CD4-positive, alpha-beta T cell (primary cell): Measurements from ENCODE around the gene RBMS3. TPM values are rescaled to one million over a fixed set of nuclear protein-coding genes. Genes with fewer than 3 reads are reported as not detected.

Source experiments
- ATAC-seq: fragments of 200-7000 bp; cut with Tn5 transposase; one replicate; pipeline ENCODE4 v1.10.0; 2022; ENCODE audit warnings: mild to moderate bottlenecking; ENCODE audit not compliant: poor library complexity
- CTCF ChIA-PET: fragments of 350-600 bp; sonication (Branson Sonifier 250); formaldehyde crosslinking; loops from one replicate; lab custom pipeline; 2021; ENCODE audit warnings: antibody characterized with exemption, inconsistent platforms; lab: Charles Lee
- POLR2A ChIA-PET: fragments of 350-600 bp; sonication (Branson Sonifier 250); formaldehyde crosslinking; loops from one replicate; lab custom pipeline; 2021; ENCODE audit warnings: antibody characterized with exemption, inconsistent platforms; lab: Charles Lee
- DNase-seq, 14 experiments: peaks; one replicate each; pipeline ENCODE4 v3.0.0-alpha.2; 2013 to 2020; ENCODE audit warnings: mixed read lengths in 2 of 14
- H3K27ac ChIP-seq, 2 donors: one replicate each; pipeline versions ENCODE4 v1.5.1 to v1.7.0; 2013; ENCODE audit warnings: low read length in 2 of 2, low read depth in 1 of 2, mild to moderate bottlenecking in 1 of 2
- H3K27me3 ChIP-seq, 2 experiments: 1 replicate in 1 of 2; 2 replicates in 1 of 2; pipeline versions ENCODE4 v1.6.1 to v1.7.0; 2013; ENCODE audit warnings: low read length in 2 of 2, control low read depth in 1 of 2, mild to moderate bottlenecking in 1 of 2, moderate library complexity in 1 of 2; ENCODE audit not compliant: insufficient read depth in 2 of 2, control insufficient read depth in 1 of 2
- H3K36me3 ChIP-seq: one replicate; pipeline ENCODE4 v1.6.1; 2013; ENCODE audit warnings: low read length, control low read depth; ENCODE audit not compliant: insufficient read depth
- H3K4me1 ChIP-seq: one replicate; pipeline ENCODE4 v1.6.1; 2013; ENCODE audit warnings: low read length, control low read depth; ENCODE audit not compliant: insufficient read depth
- H3K4me3 ChIP-seq: one replicate; pipeline ENCODE4 v1.5.1; 2013; ENCODE audit warnings: mild to moderate bottlenecking, low read length, moderate library complexity
- H3K9me3 ChIP-seq, 2 experiments: 1 replicate in 1 of 2; 2 replicates in 1 of 2; pipeline versions ENCODE4 v1.6.1 to v1.7.0; 2013; ENCODE audit warnings: low read length in 2 of 2, mild to moderate bottlenecking in 2 of 2, control low read depth in 1 of 2, moderate library complexity in 1 of 2; ENCODE audit not compliant: control insufficient read depth in 1 of 2, insufficient read depth in 1 of 2
- H3K27ac Mint-ChIP-seq: one replicate; pipeline ENCODE4 v1.8.0; 2020; ENCODE audit warnings: mixed read lengths
- H3K27me3 Mint-ChIP-seq: one replicate; pipeline ENCODE4 v1.8.0; 2021; ENCODE audit warnings: mixed read lengths
- H3K36me3 Mint-ChIP-seq: one replicate; pipeline ENCODE4 v1.8.0; 2021; ENCODE audit warnings: low read depth, mixed read lengths
- H3K4me1 Mint-ChIP-seq: one replicate; pipeline ENCODE4 v1.8.0; 2021; ENCODE audit warnings: low read depth, mixed read lengths
- H3K4me3 Mint-ChIP-seq: one replicate; pipeline ENCODE4 v1.8.0; 2020; ENCODE audit warnings: mild to moderate bottlenecking, mixed read lengths
- H3K9me3 Mint-ChIP-seq: one replicate; pipeline ENCODE4 v1.8.0; 2020; ENCODE audit warnings: mixed read lengths
- intact Hi-C, 2 experiments: fragments of 100-400 bp; cut with DNase I in 1 of 2; cut with micrococcal nuclease in 1 of 2; formaldehyde crosslinking; loops; one replicate each; pipeline versions ENCODE4 v1.15.1 to v1.9.0; 2023 to 2025; cut with DNase I, micrococcal nuclease
- total RNA-seq, 174 experiments: library from RNA in 2 of 174; stranded (reverse) in 2 of 174; gene quantifications; one replicate each; pipeline ENCODE4 v1.2.3 and lab custom pipeline; 2021 to 2026
- TF ChIP-seq, protein P1 (sequence below): fragments of 200-600 bp; IDR thresholded peaks from one replicate; pipeline ENCODE4 v1.8.0; 2022; ENCODE audit warnings: antibody characterized with exemption, mild to moderate bottlenecking

RBMS3 gene
- total RNA-seq, 2 experiments from 2014 or later = 1.6 to 1.7 TPM

DNA sequence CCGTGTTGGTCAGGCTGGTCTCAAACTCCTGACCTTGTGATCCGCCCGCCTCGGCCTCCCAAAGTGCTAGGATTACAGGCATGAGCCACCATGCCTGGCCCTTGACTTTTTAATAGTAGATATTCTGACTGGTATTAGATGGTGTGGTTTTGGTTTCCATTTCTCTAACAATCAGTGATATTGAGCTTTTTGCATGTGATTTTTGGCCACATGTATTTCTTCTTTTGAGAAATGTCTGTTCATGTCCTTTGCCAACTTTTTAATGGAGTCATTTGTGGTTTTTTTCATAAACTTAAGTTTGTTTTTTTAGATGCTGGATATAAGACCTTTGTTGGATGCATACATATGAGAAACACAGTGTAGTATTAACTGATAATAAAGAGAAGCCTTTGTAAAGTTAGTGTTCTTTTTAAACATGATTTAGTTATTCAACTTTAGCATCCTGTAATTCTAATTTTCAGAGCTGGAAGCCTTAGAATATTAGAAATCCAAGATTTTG, 280.8 kb downstream of the RBMS3 start:
- ATAC-seq = no peak
- Mint-ChIP-seq H3K36me3 (no peaks in the 10 kb centered on the region), H3K4me1 (no peaks in the 10 kb centered on the region), H3K9me3 (no peaks in the 10 kb centered on the region), H3K4me3 (no peak overlapping the region), H3K27ac (no peak overlapping the region), H3K27me3 (no peaks in the 10 kb centered on the region)
- no peaks in the 10 kb centered on the region for H3K27me3 ChIP-seq
- no peaks in the 10 kb centered on the region for H3K36me3 ChIP-seq
- POLR2A ChIA-PET = no interaction called here
- DNase-seq = no peak
- no peaks in the 10 kb centered on the region for H3K4me1 ChIP-seq
- H3K4me3 ChIP-seq = no peak overlapping the region
- intact Hi-C loops = no loop called here
- H3K9me3 ChIP-seq = no peaks in the 10 kb centered on the region
- TF ChIP-seq, protein P1, sequence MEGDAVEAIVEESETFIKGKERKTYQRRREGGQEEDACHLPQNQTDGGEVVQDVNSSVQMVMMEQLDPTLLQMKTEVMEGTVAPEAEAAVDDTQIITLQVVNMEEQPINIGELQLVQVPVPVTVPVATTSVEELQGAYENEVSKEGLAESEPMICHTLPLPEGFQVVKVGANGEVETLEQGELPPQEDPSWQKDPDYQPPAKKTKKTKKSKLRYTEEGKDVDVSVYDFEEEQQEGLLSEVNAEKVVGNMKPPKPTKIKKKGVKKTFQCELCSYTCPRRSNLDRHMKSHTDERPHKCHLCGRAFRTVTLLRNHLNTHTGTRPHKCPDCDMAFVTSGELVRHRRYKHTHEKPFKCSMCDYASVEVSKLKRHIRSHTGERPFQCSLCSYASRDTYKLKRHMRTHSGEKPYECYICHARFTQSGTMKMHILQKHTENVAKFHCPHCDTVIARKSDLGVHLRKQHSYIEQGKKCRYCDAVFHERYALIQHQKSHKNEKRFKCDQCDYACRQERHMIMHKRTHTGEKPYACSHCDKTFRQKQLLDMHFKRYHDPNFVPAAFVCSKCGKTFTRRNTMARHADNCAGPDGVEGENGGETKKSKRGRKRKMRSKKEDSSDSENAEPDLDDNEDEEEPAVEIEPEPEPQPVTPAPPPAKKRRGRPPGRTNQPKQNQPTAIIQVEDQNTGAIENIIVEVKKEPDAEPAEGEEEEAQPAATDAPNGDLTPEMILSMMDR = no peak
- CTCF ChIA-PET = no interaction called here
- H3K27ac ChIP-seq = no peak overlapping the region

DNA sequence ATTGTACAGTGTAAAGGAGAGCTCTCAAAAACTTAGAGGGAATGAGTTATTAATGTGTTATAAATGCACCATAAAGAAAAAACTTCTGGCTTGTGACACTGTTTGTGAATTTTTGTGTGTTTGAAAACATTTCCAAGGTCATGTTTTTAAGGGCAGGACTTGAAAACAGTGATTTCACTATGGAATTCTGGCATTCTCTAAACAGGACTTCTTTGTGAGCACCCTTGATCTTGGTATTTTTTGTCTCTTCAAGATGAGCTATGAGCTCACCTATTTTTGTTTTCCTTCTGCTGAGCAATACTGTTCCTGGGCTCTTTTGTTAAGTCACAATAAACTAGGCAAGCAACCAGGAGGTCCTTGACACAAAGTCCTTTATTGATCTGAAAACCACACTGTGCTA, 284.4 kb downstream of the RBMS3 start:
- DNase-seq (no peak), ATAC-seq (no peak)
- no peaks in the 10 kb centered on the region for H3K36me3 Mint-ChIP-seq
- no peaks in the 10 kb centered on the region for H3K4me1 Mint-ChIP-seq
- H3K4me3 Mint-ChIP-seq = no peak overlapping the region
- Histone ChIP-seq H3K27ac (no peak overlapping the region), H3K4me1 (no peaks in the 10 kb centered on the region), H3K36me3 (no peaks in the 10 kb centered on the region), H3K9me3 (no peaks in the 10 kb centered on the region), H3K4me3 (no peak overlapping the region), H3K27me3 (no peaks in the 10 kb centered on the region)
- intact Hi-C loops = no loop called here
- TF ChIP-seq, protein P1 = no peak
- POLR2A ChIA-PET = no interaction called here
- no peak overlapping the region for H3K27ac Mint-ChIP-seq
- H3K9me3 Mint-ChIP-seq = no peaks in the 10 kb centered on the region
- no peaks in the 10 kb centered on the region for H3K27me3 Mint-ChIP-seq
- CTCF ChIA-PET = no interaction called here

DNA sequence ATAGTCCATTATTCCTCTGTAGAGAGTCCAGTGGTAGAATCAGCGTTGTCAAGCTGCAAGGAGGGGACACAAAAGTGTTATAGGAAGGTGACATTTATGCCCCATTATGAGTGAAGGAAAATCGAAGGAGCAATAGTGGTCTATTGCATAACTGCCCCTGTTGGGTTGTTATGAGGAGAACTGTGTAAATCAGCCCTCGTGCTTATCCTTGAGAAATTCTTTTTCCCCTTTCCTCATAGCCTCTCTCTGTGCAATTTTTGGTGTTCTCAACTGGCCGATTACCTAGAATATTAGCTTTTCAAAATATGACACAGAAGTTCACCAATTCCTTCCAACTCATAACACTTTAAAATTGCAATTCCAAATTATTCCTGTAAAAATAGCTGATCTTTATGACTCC, 286.6 kb downstream of the RBMS3 start:
- Histone ChIP-seq H3K36me3 (no peaks in the 10 kb centered on the region), H3K4me3 (no peak overlapping the region), H3K4me1 (no peaks in the 10 kb centered on the region), H3K27ac (no peak overlapping the region), H3K27me3 (no peaks in the 10 kb centered on the region), H3K9me3 (no peaks in the 10 kb centered on the region)
- no peak overlapping the region for H3K27ac Mint-ChIP-seq
- POLR2A ChIA-PET = no interaction called here
- intact Hi-C loops = loop anchor here in 1 of 2 experiments (1.0 kb wide), 1 partner anchor 31 kb away; no protein-coding TSS in a partner anchor
- no peak overlapping the region for H3K4me3 Mint-ChIP-seq
- no peaks in the 10 kb centered on the region for H3K36me3 Mint-ChIP-seq
- DNase-seq = no peak
- ATAC-seq = no peak
- no peaks in the 10 kb centered on the region for H3K4me1 Mint-ChIP-seq
- peaks cover 6% of the 10 kb centered on the region for H3K9me3 Mint-ChIP-seq
- TF ChIP-seq, protein P1 = no peak
- CTCF ChIA-PET = no interaction called here
- no peaks in the 10 kb centered on the region for H3K27me3 Mint-ChIP-seq
